ENCODE data around the gene CAND1. TPM values are rescaled to one million over a fixed set of nuclear protein-coding genes. Genes with fewer than 3 reads are reported as not detected.

CAND1 gene
- total RNA-seq, 1 experiment from 2014 or later: 155 TPM

- ChIA-PET POLR2A (no interaction called here), RAD21 (ENCODE audit: low non-redundant PET in 1 of 2, low total read pairs in 2 of 2, uncharacterized antibody in 2 of 2, unreplicated experiment in 2 of 2) (no interaction called here), CTCF (no interaction called here)
- H3K36me3 ChIP-seq (ENCODE audit: control insufficient read depth in 1 of 2, insufficient read depth in 2 of 2, low read length in 2 of 2): no peaks in the 10 kb centered on the region
- H3K27ac ChIP-seq (ENCODE audit: low read depth, low read length): no peak overlapping the region
- no peak overlapping the region for H3K4me2 ChIP-seq (ENCODE audit: low read length)
- ATAC-seq: no peak
- no peak overlapping the region for H3K9ac ChIP-seq (ENCODE audit: low read length)
- H3K9me2 ChIP-seq (ENCODE audit: insufficient read depth): no peaks in the 10 kb centered on the region
- TF ChIP-seq ZNF274 (IDR thresholded peaks at IDR 0.05; ENCODE audit: low read depth, low read length) (no peak), CEBPB (IDR thresholded peaks at IDR 0.05; ENCODE audit: low read depth) (no peak), SP1 (IDR thresholded peaks at IDR 0.05; ENCODE audit: low read depth) (no peak), MAX (IDR thresholded peaks at IDR 0.05) (no peak), SRF (IDR thresholded peaks at IDR 0.05; ENCODE audit: low read depth) (no peak), ELF1 (IDR thresholded peaks at IDR 0.05; ENCODE audit: borderline replicate concordance, low read depth) (no peak), ZBTB33 (IDR thresholded peaks at IDR 0.05; ENCODE audit: extremely low read depth, insufficient replicate concordance, low read length) (no peak), EZH2phosphoT487 (IDR thresholded peaks at IDR 0.05; ENCODE audit: borderline replicate concordance) (no peak), EZH2 (IDR thresholded peaks at IDR 0.05) (no peak), JUND (IDR thresholded peaks at IDR 0.05) (no peak), POLR2A (IDR thresholded peaks at IDR 0.05; ENCODE audit: borderline replicate concordance, extremely low read depth, insufficient read depth, insufficient read length) (no peak), YY1 (IDR thresholded peaks at IDR 0.05; ENCODE audit: extremely low read depth, insufficient replicate concordance, low read depth, low read length) (no peak), REST (IDR thresholded peaks at IDR 0.05; ENCODE audit: low read depth) (no peak), EGR1 (IDR thresholded peaks at IDR 0.05; ENCODE audit: low read depth) (no peak), ATF3 (IDR thresholded peaks at IDR 0.05) (no peak), CTCF (IDR thresholded peaks at IDR 0.05 in 2 of 3, conservative IDR thresholded peaks at IDR 0.05 in 1 of 3; ENCODE audit: borderline replicate concordance in 1 of 3, insufficient read depth in 1 of 3, low read depth in 2 of 3, low read length in 2 of 3) (no peak), RAD21 (IDR thresholded peaks at IDR 0.05; ENCODE audit: low read depth) (no peak), FOSL1 (IDR thresholded peaks at IDR 0.05; ENCODE audit: low read depth) (no peak), TCF7L2 (IDR thresholded peaks at IDR 0.05; ENCODE audit: borderline replicate concordance, extremely low read depth, insufficient read depth, insufficient read length) (no peak), CBX3 (IDR thresholded peaks at IDR 0.05; ENCODE audit: low read depth) (no peak)
- intact Hi-C loops (cut with micrococcal nuclease): no loop called here
- no TSS peak for BruUV-seq (replicated peaks)
- no peak overlapping the region for H3K4me3 ChIP-seq (replicated peaks in 1 of 2; ENCODE audit: low read depth in 1 of 2, low read length in 2 of 2)
- no peaks in the 10 kb centered on the region for H4K20me1 ChIP-seq (ENCODE audit: insufficient read depth)
- H2AFZ ChIP-seq (ENCODE audit: low read depth, low read length, poor library complexity, severe bottlenecking): no peak overlapping the region
- DNase-seq (ENCODE audit: low read depth, low spot score): no peak
- H3K4me1 ChIP-seq (ENCODE audit: control insufficient read depth in 1 of 2, insufficient read depth in 2 of 2, low read length in 2 of 2): no peaks in the 10 kb centered on the region
- H3K27me3 ChIP-seq (ENCODE audit: insufficient read depth, low read length): no peaks in the 10 kb centered on the region
- no peaks in the 10 kb centered on the region for H3K79me2 ChIP-seq (ENCODE audit: insufficient read depth, low read length)
- H3K9me3 ChIP-seq (ENCODE audit: control insufficient read depth in 1 of 2, insufficient read depth in 1 of 2, low read depth in 1 of 2, low read length in 2 of 2): no peaks in the 10 kb centered on the region
Observed at GRCh38 chr12:67333649-67334048, 64.5 kb downstream of the CAND1 start.
